SU-DHL-6 (cell line): ENCODE results near the gene TEX55.

ENCODE experiments used
- H2AFZ ChIP-seq: fragments of 200-600 bp; sonication (generic); 2 replicates; pipeline ENCODE4 v1.6.1; 2014; ENCODE audit warnings: low read depth, mild to moderate bottlenecking, moderate library complexity, mixed read lengths, antibody characterized with exemption, low read length; ENCODE audit not compliant: severe bottlenecking
- H3F3A ChIP-seq: fragments of 200-600 bp; shearing (Covaris generic); 2 replicates; pipeline ENCODE4 v1.6.0; 2016; ENCODE audit warnings: antibody characterized with exemption, mild to moderate bottlenecking; ENCODE audit not compliant: insufficient read depth
- H3K27ac ChIP-seq: fragments of 200-600 bp; sonication (generic); 2 replicates; pipeline ENCODE4 v1.5.1; 2016; ENCODE audit warnings: low read depth, mild to moderate bottlenecking, low read length, moderate library complexity, mixed read lengths
- H3K27me3 ChIP-seq: fragments of 200-600 bp; sonication (generic), shearing (Covaris generic); 2 replicates; pipeline ENCODE4 v1.6.0; 2014; ENCODE audit warnings: mild to moderate bottlenecking, low read length
- H3K36me3 ChIP-seq: fragments of 200-600 bp; sonication (generic); 2 replicates; pipeline ENCODE4 v1.6.1; 2014; ENCODE audit warnings: mild to moderate bottlenecking, low read length, mixed read lengths
- H3K4me2 ChIP-seq: fragments of 300-600, 200-600 bp; shearing (Covaris generic), sonication (generic); 2 replicates; pipeline ENCODE4 v1.6.0; 2014; ENCODE audit warnings: low read length, low read depth, mild to moderate bottlenecking; ENCODE audit not compliant: poor library complexity, severe bottlenecking
- H3K4me3 ChIP-seq: fragments of 200-600 bp; sonication (generic); 2 replicates; pipeline ENCODE4 v1.5.1; 2014; ENCODE audit warnings: antibody characterized with exemption, low read length, mild to moderate bottlenecking, mixed read lengths; ENCODE audit not compliant: insufficient read depth, poor library complexity, severe bottlenecking
- H3K79me2 ChIP-seq: fragments of 200-600 bp; sonication (generic); 2 replicates; pipeline ENCODE4 v1.6.1; 2014; ENCODE audit warnings: mild to moderate bottlenecking, low read length, moderate library complexity; ENCODE audit not compliant: insufficient read depth
- H3K9ac ChIP-seq: fragments of 200-600 bp; sonication (generic); 2 replicates; pipeline ENCODE4 v1.7.0; 2014; ENCODE audit warnings: mild to moderate bottlenecking, low read length
- H3K9me2 ChIP-seq: fragments of 200-600 bp; sonication (generic); replicated peaks from 2 replicates; pipeline ENCODE4 v1.6.1; 2014; ENCODE audit warnings: low read length; ENCODE audit not compliant: insufficient read depth
- H3K9me3 ChIP-seq: fragments of 200-600 bp; sonication (generic); 2 replicates; pipeline ENCODE4 v1.6.1; 2014; ENCODE audit warnings: low read length, mixed read lengths; ENCODE audit not compliant: insufficient read depth
- H4K20me1 ChIP-seq: fragments of 200-600 bp; sonication (generic); 2 replicates; pipeline ENCODE4 v1.6.1; 2014; ENCODE audit warnings: low read depth, mild to moderate bottlenecking, antibody characterized with exemption, low read length, moderate library complexity, mixed read lengths
- EZH2phosphoT487 ChIP-seq: fragments of 200-600 bp; sonication (generic), shearing (Covaris generic); conservative IDR thresholded peaks from 2 replicates; pipeline ENCODE4 v1.6.1; 2018; ENCODE audit warnings: mild to moderate bottlenecking, antibody characterized with exemption, low read length, moderate library complexity, mixed read lengths
- TF ChIP-seq, protein P1 (sequence below): fragments of 200-600 bp; sonication (generic); IDR thresholded peaks from one replicate; pipeline ENCODE4 v1.5.1; 2017; ENCODE audit warnings: antibody characterized with exemption, mild to moderate bottlenecking, low read length, moderate library complexity; ENCODE audit not compliant: insufficient read depth, poor library complexity, severe bottlenecking

Gene TEX55

DNA sequence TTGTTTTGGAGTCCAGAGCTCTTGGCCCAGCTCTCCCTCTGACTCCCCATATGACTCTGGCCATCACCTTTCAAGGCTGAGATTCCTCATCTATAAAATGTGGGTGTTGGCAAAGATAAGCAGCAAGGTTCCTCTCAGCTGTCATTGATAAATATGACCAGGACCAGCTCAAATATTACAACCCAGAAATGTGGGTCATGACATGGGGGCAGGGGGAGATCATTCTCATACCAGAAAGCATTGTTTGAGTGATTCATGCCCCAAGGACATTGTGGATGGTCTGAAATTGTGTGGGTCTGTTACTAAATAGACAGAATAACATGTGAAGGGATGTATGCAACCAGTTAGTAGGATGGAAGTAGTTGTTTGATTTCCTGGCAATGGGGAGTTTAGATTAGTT is 41.3 kb downstream of the TEX55 start:
- TF ChIP-seq, protein P1, sequence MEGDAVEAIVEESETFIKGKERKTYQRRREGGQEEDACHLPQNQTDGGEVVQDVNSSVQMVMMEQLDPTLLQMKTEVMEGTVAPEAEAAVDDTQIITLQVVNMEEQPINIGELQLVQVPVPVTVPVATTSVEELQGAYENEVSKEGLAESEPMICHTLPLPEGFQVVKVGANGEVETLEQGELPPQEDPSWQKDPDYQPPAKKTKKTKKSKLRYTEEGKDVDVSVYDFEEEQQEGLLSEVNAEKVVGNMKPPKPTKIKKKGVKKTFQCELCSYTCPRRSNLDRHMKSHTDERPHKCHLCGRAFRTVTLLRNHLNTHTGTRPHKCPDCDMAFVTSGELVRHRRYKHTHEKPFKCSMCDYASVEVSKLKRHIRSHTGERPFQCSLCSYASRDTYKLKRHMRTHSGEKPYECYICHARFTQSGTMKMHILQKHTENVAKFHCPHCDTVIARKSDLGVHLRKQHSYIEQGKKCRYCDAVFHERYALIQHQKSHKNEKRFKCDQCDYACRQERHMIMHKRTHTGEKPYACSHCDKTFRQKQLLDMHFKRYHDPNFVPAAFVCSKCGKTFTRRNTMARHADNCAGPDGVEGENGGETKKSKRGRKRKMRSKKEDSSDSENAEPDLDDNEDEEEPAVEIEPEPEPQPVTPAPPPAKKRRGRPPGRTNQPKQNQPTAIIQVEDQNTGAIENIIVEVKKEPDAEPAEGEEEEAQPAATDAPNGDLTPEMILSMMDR = no peak
- TF ChIP-seq EZH2phosphoT487 = no peak
- Histone ChIP-seq H3K79me2 (no peaks in the 10 kb centered on the region), H2AFZ (no peak overlapping the region), H3K4me3 (no peak overlapping the region), H3K27me3 (no peaks in the 10 kb centered on the region), H4K20me1 (no peaks in the 10 kb centered on the region), H3K36me3 (no peaks in the 10 kb centered on the region), H3F3A (no peaks in the 10 kb centered on the region), H3K9me2 (no peaks in the 10 kb centered on the region), H3K4me2 (no peak overlapping the region), H3K27ac (no peak overlapping the region), H3K9ac (no peak overlapping the region), H3K9me3 (no peaks in the 10 kb centered on the region)

DNA sequence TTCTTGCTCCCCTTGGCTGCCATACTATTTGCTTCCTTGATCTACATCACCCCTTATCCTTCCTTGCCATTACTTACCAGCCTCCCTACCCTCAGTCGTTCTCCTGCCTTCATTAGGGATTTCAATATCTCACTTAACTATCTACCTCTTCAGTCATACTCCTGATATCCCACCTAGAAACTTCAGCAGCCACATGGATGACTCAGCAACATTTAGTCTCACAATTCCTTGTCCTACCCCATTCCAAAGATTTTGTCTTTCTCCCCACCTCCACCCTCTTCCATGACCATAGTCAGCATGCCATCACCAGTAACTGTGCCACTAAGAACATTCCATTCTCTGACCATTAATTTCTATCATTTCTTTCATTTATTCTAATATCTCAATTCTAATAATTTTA is 45.8 kb downstream of the TEX55 start:
- Histone ChIP-seq H3K36me3 (no peaks in the 10 kb centered on the region), H3K9me2 (no peaks in the 10 kb centered on the region), H3K9me3 (no peaks in the 10 kb centered on the region), H3K79me2 (no peaks in the 10 kb centered on the region), H3F3A (no peaks in the 10 kb centered on the region), H3K9ac (no peak overlapping the region), H2AFZ (no peak overlapping the region), H3K27ac (no peak overlapping the region), H3K4me3 (no peak overlapping the region), H3K27me3 (no peaks in the 10 kb centered on the region), H3K4me2 (no peak overlapping the region), H4K20me1 (no peaks in the 10 kb centered on the region)
- no peak for TF ChIP-seq EZH2phosphoT487
- TF ChIP-seq, protein P1 = no peak

DNA sequence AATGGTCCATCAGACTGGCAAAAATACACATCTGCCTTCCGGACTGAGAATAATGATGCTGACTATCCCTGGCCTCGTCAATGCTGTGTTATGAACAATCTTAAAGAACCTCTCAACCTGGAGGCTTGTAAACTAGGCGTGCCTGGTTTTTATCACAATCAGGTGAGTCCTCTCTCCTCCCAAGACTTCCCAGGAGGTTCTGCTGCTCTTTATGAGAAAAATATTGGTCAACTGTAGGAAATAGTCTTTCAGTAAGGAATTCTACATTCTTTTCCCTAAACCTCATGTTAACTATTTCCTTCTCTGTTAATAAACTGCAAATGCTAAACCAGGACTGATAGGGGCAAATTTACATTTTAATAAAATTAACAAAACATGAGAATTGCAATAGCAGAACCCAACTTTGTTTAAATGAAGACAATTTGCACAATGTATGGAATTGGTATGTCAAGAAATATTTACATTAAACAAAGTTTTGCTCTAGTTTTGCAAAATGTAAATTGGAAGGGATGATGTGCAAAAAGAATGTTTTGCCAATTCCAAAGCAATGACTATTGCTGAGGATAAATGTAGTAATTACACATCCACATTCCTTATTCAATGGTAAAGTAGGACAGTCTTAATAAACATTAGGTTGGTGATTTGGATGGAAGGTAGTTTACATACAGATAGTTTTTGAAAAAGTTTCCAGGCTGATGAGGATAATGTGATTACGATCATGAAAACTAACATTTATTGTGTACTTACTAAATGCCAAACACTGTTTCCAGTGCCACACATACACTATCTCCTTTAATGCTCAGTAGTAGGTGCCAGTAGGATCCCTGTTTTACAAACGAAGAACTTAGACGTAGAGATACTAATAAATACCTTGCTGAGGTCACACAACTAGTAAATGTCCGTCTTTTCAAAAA is 48.5 kb downstream of the TEX55 start:
- H3K9me3 ChIP-seq = no peaks in the 10 kb centered on the region
- no peak overlapping the region for H3K27ac ChIP-seq
- H3K36me3 ChIP-seq = no peaks in the 10 kb centered on the region
- no peaks in the 10 kb centered on the region for H3F3A ChIP-seq
- no peaks in the 10 kb centered on the region for H3K9me2 ChIP-seq
- no peaks in the 10 kb centered on the region for H4K20me1 ChIP-seq
- TF ChIP-seq, protein P1 = no peak
- no peak for TF ChIP-seq EZH2phosphoT487
- H3K27me3 ChIP-seq = no peaks in the 10 kb centered on the region
- no peak overlapping the region for H3K4me2 ChIP-seq
- no peak overlapping the region for H2AFZ ChIP-seq
- H3K4me3 ChIP-seq = no peak overlapping the region
- H3K79me2 ChIP-seq = no peaks in the 10 kb centered on the region
- no peak overlapping the region for H3K9ac ChIP-seq
